HG02610 (cell line): Measurements from ENCODE around the gene AK5.

Experiments
- ATAC-seq: cut with Tn5 transposase; IDR thresholded peaks from one replicate; pipeline ENCODE4 v1.9.1; 2021; ENCODE audit warnings: mild to moderate bottlenecking, moderate library complexity; ENCODE audit not compliant: unreplicated experiment

AK5 gene

DNA sequence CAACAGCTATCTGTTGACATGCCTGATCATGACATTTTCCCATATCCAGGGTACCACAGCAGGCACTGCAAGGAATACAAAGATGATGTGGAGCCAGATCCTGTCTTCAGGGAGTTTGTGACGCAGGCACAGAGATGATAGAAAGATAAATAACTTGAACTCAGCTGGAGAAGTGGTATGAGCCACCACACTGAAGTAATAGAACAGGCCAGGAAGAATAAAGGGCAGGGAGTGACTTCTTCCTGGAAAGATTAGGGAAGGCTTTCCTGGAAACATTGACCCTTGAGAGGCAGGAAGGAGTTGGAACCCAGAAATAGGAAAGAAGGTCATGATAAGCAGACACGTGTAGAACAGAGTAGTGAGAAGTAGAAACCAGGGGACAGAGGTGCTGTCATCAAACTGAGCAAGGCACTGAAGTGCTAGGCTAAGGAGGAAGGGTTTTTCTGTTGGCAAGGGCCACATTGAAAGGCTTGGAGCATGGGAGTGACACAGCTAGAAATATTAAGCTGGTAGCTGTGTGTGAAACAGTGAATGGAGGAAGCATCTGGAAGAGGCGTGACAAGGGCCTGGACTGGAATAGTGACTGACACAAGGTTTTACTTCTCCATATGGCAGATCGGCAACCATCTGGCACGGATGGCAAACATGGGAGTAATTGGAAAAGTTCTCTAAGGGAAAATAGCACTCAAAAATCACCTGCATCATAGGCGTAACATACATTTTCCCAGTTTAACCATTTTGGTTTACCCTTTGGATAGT is 68.4 kb downstream of the AK5 start:
- ATAC-seq, result no peak

GRCh38 chr1:77354536-77354935 is 72.7 kb downstream of the AK5 start:
- ATAC-seq, result no peak

GRCh38 chr1:77355010-77355409 is 73.2 kb downstream of the AK5 start:
- ATAC-seq, result no peak

GRCh38 chr1:77356136-77356535 is 74.3 kb downstream of the AK5 start:
- no peak for ATAC-seq

GRCh38 chr1:77360256-77360655 is 78.4 kb downstream of the AK5 start:
- ATAC-seq, result no peak

GRCh38 chr1:77361621-77362020 is 79.8 kb downstream of the AK5 start:
- ATAC-seq, result no peak

- no peak for ATAC-seq
Measured at GRCh38 chr1:77370161-77370560, 88.3 kb downstream of the AK5 start.

- peak; percentile 84 for ATAC-seq
Measured at GRCh38 chr1:77370583-77371306, 88.9 kb downstream of the AK5 start.

- ATAC-seq, result no peak
Measured at GRCh38 chr1:77371396-77371795, 89.6 kb downstream of the AK5 start.

- no peak for ATAC-seq
Measured at GRCh38 chr1:77373702-77374101, 91.9 kb downstream of the AK5 start.

- no peak for ATAC-seq
Measured at GRCh38 chr1:77375541-77375940, 93.7 kb downstream of the AK5 start.

DNA sequence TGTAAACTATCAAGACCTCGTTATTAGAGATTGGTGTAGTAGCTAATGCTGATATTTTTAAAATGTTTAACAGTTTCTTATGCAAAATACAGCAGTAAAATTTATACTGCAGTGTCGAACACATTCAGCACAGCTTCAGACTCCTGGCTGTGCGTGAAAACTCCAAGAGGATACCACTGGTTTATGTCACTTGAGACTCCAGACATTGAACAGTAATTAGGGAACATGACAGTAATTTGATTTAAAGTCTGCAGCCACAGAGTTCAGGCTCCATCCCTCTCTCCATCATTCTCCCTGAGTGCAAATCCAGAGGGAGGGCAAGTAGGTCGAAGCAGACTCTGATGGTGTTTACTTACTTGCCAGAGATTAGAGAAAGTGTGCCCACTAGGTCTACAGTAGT is 94.2 kb downstream of the AK5 start:
- ATAC-seq, result no peak

- ATAC-seq, result no peak
Measured at GRCh38 chr1:77378723-77379535, 97.1 kb downstream of the AK5 start.

- ATAC-seq, result no peak
Measured at GRCh38 chr1:77382366-77382765, 100.5 kb downstream of the AK5 start.

- no peak for ATAC-seq
Measured at GRCh38 chr1:77383236-77383635, 101.4 kb downstream of the AK5 start.

DNA sequence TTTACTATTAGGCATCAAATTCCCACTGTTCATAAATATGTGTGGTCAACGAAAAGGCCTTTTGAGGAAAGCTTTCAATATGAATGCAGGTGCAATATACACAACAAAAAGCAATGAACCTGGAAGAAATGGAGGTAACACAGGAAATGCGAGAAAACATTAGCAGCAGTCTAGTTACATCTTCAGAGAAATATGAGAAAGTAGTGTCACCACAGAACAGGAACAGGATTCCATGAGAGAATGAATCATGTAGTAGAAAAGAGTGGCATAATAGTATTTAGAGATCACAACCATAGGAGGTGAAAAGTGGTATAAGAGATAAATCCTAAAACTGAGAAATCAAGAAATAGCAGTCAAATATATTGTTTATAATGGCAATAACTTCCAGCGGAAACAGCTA is 103.7 kb downstream of the AK5 start:
- no peak for ATAC-seq

DNA sequence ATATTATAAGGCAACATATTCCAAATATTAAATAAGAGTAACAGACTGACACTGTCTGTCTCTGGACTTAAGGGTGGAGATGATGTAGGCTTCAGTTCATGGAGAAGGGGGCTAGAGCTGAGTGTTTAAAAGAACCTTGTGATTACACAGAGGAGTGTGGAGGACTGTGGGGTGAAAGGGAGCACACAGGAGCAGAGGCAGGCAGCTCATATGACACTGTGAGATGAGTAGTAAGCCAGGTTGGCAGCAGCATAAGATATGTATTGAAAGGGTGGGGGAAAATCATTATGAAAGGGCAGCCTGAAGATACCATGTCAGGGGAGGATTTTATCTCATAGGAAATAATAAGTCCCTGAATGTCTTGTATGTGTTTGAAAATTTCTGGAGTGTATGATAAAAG is 104.5 kb downstream of the AK5 start:
- ATAC-seq, result no peak

DNA sequence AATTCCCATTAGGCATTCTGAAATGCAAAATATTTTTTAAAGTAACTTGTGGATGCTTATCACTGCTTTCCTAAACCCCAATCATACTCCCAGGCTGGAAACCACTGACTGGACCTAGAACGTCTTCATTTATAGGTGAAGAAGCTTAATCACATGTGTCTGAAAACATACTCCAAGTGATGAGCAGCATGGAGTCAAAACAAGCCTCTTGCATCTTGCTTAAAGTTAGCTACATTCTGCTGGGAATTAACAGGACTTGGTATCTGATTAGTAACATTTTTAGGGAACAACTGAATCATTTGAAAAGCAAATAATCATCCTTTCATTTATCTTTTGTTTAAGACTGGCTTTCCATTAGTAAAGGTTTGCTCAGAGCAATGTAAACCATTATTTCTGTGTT is 105.7 kb downstream of the AK5 start:
- ATAC-seq, result no peak

GRCh38 chr1:77388661-77389060 is 106.8 kb downstream of the AK5 start:
- ATAC-seq, result no peak

- ATAC-seq, result no peak
Measured at GRCh38 chr1:77392486-77392885, 110.7 kb downstream of the AK5 start.

DNA sequence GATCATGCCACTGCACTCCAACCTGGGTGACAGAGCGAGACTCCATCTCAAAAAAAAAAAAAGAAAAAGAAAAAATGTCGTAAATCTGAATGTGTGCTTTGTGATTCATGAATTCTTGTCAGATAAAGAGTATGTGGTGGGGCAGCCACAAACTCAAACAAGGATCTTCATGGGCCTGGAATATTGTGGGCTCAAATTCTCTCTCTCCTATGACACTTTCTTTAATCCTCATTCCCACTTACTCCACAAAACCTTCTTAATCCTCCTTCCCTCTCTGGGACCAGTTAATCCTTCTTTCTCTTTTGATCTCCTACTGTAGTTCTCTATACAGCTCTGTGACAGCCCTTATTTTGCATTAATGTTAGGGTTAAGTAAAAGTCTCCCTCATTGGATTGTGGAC is 112.3 kb downstream of the AK5 start:
- ATAC-seq, result no peak

- no peak for ATAC-seq
Measured at GRCh38 chr1:77395051-77395450, 113.2 kb downstream of the AK5 start.
